Measurements from ENCODE around the gene APRT.

The APRT gene

DNA sequence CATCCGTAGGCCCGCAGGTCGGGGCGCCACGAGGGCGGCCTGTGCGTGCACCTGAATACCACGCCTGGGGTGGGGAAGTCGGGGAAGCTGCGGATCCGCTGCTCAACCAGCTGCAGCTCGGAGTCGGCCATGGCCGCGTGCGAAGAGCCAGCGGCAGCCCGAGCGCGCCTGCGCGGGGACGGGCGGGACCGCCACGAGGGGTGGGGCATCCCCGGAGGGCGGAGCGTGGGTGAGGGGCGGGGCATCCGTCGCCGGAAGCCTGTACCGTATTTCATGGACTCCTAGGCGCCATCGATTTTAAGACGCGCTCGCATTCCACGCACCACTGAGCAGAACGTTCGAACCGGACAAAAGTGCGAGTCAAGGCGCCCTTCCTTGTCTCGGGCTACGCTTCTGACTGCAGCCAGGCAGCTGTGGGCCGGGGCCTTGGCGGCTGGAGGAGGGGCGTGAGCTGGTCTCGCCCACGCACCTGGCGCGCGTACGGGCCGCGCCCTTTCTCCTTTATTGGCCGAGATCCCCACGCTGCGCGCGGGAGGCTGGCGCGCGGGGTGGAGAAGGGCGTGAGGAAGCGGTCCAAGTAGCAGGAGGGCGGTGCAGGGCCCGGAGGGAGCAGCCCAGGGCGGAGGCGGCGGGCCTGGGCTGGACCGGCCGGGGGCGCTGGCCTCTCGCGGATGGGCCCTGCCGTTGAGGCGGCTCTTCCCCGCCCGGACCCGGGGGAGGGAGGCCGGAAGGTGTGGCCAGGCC, at the start of gene APRT:
Gene APRT, minus strand, starts transcription at position 160 of the 744 bp plus-strand sequence. Its CDS starts 29 bp downstream, at position 131.
- in situ Hi-C loops (cut with HindIII; ENCODE audit: low sequenced_read_pairs): no loop called here
- H3K4me3 ChIP-seq (ENCODE audit: low read depth, low read length): peak within 1 kb of the TSS; percentile 61
- peak; percentile 21 for TF ChIP-seq CTCF (IDR thresholded peaks at IDR 0.05; ENCODE audit: low read depth, low read length)
- peak; percentile 94 for DNase-seq (ENCODE audit: low read depth, low spot score)

- TF ChIP-seq CTCF (IDR thresholded peaks at IDR 0.05; ENCODE audit: low read depth, low read length): no peak
- no peak overlapping the region for H3K4me3 ChIP-seq (ENCODE audit: low read depth, low read length)
- in situ Hi-C loops (cut with HindIII; ENCODE audit: low sequenced_read_pairs): no loop called here
- no peak for DNase-seq (ENCODE audit: low read depth, low spot score)
Observed at GRCh38 chr16:88861359-88861758, 49.6 kb upstream of the APRT start.

GRCh38 chr16:88859381-88860091, 47.8 kb upstream of the APRT start:
- no peak for TF ChIP-seq CTCF (IDR thresholded peaks at IDR 0.05; ENCODE audit: low read depth, low read length)
- no peak for DNase-seq (ENCODE audit: low read depth, low spot score)
- H3K4me3 ChIP-seq (ENCODE audit: low read depth, low read length): no peak overlapping the region
- in situ Hi-C loops (cut with HindIII; ENCODE audit: low sequenced_read_pairs): no loop called here

GRCh38 chr16:88857728-88858339, 46.1 kb upstream of the APRT start:
- peak; percentile 69 for DNase-seq (ENCODE audit: low read depth, low spot score)
- in situ Hi-C loops (cut with HindIII; ENCODE audit: low sequenced_read_pairs): no loop called here
- H3K4me3 ChIP-seq (ENCODE audit: low read depth, low read length): peak overlapping the region; percentile 98
- TF ChIP-seq CTCF (IDR thresholded peaks at IDR 0.05; ENCODE audit: low read depth, low read length): peak; percentile 87

GRCh38 chr16:88856828-88857727, 45.4 kb upstream of the APRT start, which contains the start of the genes GALNS and TRAPPC2L:
TSS of gene GALNS (minus strand) at chr16:88856947. CDS start at chr16:88856877, 70 bp downstream.
TSS of gene TRAPPC2L (plus strand) at chr16:88857127. CDS start at chr16:88857151, 24 bp downstream.
- DNase-seq (ENCODE audit: low read depth, low spot score): peak; percentile 93
- in situ Hi-C loops (cut with HindIII; ENCODE audit: low sequenced_read_pairs): no loop called here
- peak within 1 kb of the TSS; percentile 98 for H3K4me3 ChIP-seq (ENCODE audit: low read depth, low read length)
- no peak for TF ChIP-seq CTCF (IDR thresholded peaks at IDR 0.05; ENCODE audit: low read depth, low read length)

All from astrocyte of the spinal cord (primary cell).